ENCODE data around the gene FCAR. TPM values are rescaled to one million over a fixed set of nuclear protein-coding genes. Genes with fewer than 3 reads are reported as not detected.

The FCAR gene
- total RNA-seq (2014; rRNA removed; shearing (Covaris generic)), result not detected in 2 replicates
- polyA plus RNA-seq (2016; fragmentation: Nextera tagmentation; extraction: Ambion mirVana), result not detected in 2 replicates
- long read RNA-seq, result 0 reads

DNA sequence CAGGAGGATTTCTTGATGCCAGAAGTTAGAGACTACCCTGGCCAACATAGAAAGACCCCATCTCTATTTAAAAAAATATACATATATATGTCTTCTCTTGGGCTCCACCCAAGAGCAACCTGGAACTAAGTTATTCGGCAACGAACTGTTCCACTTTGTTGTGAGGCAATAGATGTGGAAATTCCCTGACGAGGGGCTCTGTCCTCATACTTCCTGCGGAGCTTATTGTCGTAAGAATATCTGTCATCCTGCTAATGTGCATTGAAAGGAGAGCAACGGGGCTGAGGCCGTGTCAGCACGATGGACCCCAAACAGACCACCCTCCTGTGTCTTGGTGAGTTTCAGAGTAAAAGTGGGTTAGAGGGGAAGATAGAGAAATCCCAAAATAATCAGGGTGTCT, at the start of gene FCAR:
Gene FCAR (plus strand): TSS at position 246 of the 400 bp plus-strand sequence. CDS start 55 bp downstream, at position 301.
- no peaks in the 10 kb centered on the region for H3K27me3 ChIP-seq (ENCODE audit: insufficient read depth)
- H3K4me1 ChIP-seq (ENCODE audit: insufficient read depth), result peaks cover 22% of the 10 kb centered on the region
- no peaks in the 10 kb centered on the region for H3K4me1 Mint-ChIP-seq
- no peaks in the 10 kb centered on the region for H3K27me3 Mint-ChIP-seq (ENCODE audit: insufficient read depth, low read depth, poor library complexity)
- no peak within 1 kb of the TSS for H3K27ac ChIP-seq (ENCODE audit: low read depth)
- no peak for DNase-seq (ENCODE audit: low spot score)
- no peak within 1 kb of the TSS for H3K27ac Mint-ChIP-seq
- H3F3A ChIP-seq (replicated peaks; ENCODE audit: low read depth), result no peaks in the 10 kb centered on the region; the same call in 1 of the 2 replicates
- TF ChIP-seq EZH2phosphoT487 (IDR thresholded peaks at IDR 0.05; ENCODE audit: unreplicated experiment), result no peak
- TF ChIP-seq, protein P1, sequence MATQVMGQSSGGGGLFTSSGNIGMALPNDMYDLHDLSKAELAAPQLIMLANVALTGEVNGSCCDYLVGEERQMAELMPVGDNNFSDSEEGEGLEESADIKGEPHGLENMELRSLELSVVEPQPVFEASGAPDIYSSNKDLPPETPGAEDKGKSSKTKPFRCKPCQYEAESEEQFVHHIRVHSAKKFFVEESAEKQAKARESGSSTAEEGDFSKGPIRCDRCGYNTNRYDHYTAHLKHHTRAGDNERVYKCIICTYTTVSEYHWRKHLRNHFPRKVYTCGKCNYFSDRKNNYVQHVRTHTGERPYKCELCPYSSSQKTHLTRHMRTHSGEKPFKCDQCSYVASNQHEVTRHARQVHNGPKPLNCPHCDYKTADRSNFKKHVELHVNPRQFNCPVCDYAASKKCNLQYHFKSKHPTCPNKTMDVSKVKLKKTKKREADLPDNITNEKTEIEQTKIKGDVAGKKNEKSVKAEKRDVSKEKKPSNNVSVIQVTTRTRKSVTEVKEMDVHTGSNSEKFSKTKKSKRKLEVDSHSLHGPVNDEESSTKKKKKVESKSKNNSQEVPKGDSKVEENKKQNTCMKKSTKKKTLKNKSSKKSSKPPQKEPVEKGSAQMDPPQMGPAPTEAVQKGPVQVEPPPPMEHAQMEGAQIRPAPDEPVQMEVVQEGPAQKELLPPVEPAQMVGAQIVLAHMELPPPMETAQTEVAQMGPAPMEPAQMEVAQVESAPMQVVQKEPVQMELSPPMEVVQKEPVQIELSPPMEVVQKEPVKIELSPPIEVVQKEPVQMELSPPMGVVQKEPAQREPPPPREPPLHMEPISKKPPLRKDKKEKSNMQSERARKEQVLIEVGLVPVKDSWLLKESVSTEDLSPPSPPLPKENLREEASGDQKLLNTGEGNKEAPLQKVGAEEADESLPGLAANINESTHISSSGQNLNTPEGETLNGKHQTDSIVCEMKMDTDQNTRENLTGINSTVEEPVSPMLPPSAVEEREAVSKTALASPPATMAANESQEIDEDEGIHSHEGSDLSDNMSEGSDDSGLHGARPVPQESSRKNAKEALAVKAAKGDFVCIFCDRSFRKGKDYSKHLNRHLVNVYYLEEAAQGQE (IDR thresholded peaks at IDR 0.05; ENCODE audit: unreplicated experiment), result no peak
- TF ChIP-seq, protein P2, sequence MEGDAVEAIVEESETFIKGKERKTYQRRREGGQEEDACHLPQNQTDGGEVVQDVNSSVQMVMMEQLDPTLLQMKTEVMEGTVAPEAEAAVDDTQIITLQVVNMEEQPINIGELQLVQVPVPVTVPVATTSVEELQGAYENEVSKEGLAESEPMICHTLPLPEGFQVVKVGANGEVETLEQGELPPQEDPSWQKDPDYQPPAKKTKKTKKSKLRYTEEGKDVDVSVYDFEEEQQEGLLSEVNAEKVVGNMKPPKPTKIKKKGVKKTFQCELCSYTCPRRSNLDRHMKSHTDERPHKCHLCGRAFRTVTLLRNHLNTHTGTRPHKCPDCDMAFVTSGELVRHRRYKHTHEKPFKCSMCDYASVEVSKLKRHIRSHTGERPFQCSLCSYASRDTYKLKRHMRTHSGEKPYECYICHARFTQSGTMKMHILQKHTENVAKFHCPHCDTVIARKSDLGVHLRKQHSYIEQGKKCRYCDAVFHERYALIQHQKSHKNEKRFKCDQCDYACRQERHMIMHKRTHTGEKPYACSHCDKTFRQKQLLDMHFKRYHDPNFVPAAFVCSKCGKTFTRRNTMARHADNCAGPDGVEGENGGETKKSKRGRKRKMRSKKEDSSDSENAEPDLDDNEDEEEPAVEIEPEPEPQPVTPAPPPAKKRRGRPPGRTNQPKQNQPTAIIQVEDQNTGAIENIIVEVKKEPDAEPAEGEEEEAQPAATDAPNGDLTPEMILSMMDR (conservative IDR thresholded peaks at IDR 0.05; ENCODE audit: low read depth in 2 of 2), result no peak
- TF ChIP-seq ZNF114 (CRISPR knock-in tag; IDR thresholded peaks at IDR 0.05), result no peak
- TF ChIP-seq ZNF331 (CRISPR knock-in tag; IDR thresholded peaks at IDR 0.05; ENCODE audit: low read depth), result no peak
- no peak for TF ChIP-seq CREB1 (CRISPR knock-in tag; IDR thresholded peaks at IDR 0.05; ENCODE audit: low read depth)
- TF ChIP-seq, protein P3, sequence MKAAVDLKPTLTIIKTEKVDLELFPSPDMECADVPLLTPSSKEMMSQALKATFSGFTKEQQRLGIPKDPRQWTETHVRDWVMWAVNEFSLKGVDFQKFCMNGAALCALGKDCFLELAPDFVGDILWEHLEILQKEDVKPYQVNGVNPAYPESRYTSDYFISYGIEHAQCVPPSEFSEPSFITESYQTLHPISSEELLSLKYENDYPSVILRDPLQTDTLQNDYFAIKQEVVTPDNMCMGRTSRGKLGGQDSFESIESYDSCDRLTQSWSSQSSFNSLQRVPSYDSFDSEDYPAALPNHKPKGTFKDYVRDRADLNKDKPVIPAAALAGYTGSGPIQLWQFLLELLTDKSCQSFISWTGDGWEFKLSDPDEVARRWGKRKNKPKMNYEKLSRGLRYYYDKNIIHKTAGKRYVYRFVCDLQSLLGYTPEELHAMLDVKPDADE (IDR thresholded peaks at IDR 0.05), result no peak
- TF ChIP-seq EZH2 (IDR thresholded peaks at IDR 0.05; ENCODE audit: low read depth, unreplicated experiment), result no peak
- no peak for TF ChIP-seq POLR2AphosphoS5 (IDR thresholded peaks at IDR 0.05; ENCODE audit: low read depth)
- TF ChIP-seq NANOG (IDR thresholded peaks at IDR 0.05; ENCODE audit: borderline replicate concordance), result no peak
- no peak for TF ChIP-seq STAT1 (IDR thresholded peaks at IDR 0.05; ENCODE audit: unreplicated experiment)
- no peak for TF ChIP-seq JUNB (IDR thresholded peaks at IDR 0.05; ENCODE audit: unreplicated experiment)
- TF ChIP-seq, protein P4, sequence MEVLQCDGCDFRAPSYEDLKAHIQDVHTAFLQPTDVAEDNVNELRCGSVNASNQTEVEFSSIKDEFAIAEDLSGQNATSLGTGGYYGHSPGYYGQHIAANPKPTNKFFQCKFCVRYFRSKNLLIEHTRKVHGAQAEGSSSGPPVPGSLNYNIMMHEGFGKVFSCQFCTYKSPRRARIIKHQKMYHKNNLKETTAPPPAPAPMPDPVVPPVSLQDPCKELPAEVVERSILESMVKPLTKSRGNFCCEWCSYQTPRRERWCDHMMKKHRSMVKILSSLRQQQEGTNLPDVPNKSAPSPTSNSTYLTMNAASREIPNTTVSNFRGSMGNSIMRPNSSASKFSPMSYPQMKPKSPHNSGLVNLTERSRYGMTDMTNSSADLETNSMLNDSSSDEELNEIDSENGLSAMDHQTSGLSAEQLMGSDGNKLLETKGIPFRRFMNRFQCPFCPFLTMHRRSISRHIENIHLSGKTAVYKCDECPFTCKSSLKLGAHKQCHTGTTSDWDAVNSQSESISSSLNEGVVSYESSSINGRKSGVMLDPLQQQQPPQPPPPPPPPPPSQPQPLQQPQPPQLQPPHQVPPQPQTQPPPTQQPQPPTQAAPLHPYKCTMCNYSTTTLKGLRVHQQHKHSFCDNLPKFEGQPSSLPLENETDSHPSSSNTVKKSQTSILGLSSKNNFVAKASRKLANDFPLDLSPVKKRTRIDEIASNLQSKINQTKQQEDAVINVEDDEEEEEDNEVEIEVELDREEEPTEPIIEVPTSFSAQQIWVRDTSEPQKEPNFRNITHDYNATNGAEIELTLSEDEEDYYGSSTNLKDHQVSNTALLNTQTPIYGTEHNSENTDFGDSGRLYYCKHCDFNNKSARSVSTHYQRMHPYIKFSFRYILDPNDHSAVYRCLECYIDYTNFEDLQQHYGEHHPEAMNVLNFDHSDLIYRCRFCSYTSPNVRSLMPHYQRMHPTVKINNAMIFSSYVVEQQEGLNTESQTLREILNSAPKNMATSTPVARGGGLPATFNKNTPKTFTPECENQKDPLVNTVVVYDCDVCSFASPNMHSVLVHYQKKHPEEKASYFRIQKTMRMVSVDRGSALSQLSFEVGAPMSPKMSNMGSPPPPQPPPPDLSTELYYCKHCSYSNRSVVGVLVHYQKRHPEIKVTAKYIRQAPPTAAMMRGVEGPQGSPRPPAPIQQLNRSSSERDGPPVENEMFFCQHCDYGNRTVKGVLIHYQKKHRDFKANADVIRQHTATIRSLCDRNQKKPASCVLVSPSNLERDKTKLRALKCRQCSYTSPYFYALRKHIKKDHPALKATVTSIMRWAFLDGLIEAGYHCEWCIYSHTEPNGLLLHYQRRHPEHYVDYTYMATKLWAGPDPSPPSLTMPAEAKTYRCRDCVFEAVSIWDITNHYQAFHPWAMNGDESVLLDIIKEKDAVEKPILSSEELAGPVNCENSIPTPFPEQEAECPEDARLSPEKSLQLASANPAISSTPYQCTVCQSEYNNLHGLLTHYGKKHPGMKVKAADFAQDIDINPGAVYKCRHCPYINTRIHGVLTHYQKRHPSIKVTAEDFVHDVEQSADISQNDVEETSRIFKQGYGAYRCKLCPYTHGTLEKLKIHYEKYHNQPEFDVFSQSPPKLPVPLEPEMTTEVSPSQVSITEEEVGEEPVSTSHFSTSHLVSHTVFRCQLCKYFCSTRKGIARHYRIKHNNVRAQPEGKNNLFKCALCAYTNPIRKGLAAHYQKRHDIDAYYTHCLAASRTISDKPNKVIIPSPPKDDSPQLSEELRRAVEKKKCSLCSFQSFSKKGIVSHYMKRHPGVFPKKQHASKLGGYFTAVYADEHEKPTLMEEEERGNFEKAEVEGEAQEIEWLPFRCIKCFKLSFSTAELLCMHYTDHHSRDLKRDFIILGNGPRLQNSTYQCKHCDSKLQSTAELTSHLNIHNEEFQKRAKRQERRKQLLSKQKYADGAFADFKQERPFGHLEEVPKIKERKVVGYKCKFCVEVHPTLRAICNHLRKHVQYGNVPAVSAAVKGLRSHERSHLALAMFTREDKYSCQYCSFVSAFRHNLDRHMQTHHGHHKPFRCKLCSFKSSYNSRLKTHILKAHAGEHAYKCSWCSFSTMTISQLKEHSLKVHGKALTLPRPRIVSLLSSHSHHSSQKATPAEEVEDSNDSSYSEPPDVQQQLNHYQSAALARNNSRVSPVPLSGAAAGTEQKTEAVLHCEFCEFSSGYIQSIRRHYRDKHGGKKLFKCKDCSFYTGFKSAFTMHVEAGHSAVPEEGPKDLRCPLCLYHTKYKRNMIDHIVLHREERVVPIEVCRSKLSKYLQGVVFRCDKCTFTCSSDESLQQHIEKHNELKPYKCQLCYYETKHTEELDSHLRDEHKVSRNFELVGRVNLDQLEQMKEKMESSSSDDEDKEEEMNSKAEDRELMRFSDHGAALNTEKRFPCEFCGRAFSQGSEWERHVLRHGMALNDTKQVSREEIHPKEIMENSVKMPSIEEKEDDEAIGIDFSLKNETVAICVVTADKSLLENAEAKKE (CRISPR knock-in tag; IDR thresholded peaks at IDR 0.05), result no peak
- no peaks in the 10 kb centered on the region for H3K9me2 ChIP-seq (ENCODE audit: insufficient read depth)
- H3K4me2 ChIP-seq, result no peak within 1 kb of the TSS
- H3K36me3 Mint-ChIP-seq (ENCODE audit: low read depth), result peaks cover 10% of the 10 kb centered on the region; the same call in 1 of the 3 replicates
- no peaks in the 10 kb centered on the region for H3K36me3 ChIP-seq (ENCODE audit: insufficient read depth)
- H3K79me2 ChIP-seq (replicated peaks; ENCODE audit: insufficient read depth), result no peaks in the 10 kb centered on the region
- no peaks in the 10 kb centered on the region for H4K20me1 ChIP-seq (replicated peaks; ENCODE audit: insufficient read depth)
- no peak within 1 kb of the TSS for H2AFZ ChIP-seq
- no peak for ATAC-seq
- no peak within 1 kb of the TSS for H3K4me3 ChIP-seq
- peaks cover 76% of the 10 kb centered on the region for H3K9me3 Mint-ChIP-seq
- H3K4me3 Mint-ChIP-seq, result no peak within 1 kb of the TSS
